Osteoblast (primary cell): ENCODE results near the gene TBC1D2B. TPM values are rescaled to one million over a fixed set of nuclear protein-coding genes. Genes with fewer than 3 reads are reported as not detected.
"Not testable (repeated sequence)": the region's sequence is repeated elsewhere in the genome, so short reads cannot be mapped to it uniquely, and the experiment has no call there.

Experiments
- DNase-seq: peaks from one replicate; pipeline ENCODE4 v3.0.0; 2011; ENCODE audit warnings: low spot score, mixed read lengths; ENCODE audit not compliant: insufficient read length; ENCODE audit errors: missing footprints
- H2AFZ ChIP-seq: 2 replicates; pipeline ENCODE4 v1.6.0; 2011; ENCODE audit warnings: mild to moderate bottlenecking, low read length
- H3K27ac ChIP-seq: 2 replicates; pipeline ENCODE4 v1.5.1; 2011; ENCODE audit warnings: mild to moderate bottlenecking, low read depth, low read length, moderate library complexity
- H3K27me3 ChIP-seq: 2 replicates; pipeline ENCODE4 v1.6.0; 2012; ENCODE audit warnings: mild to moderate bottlenecking, control low read depth, inconsistent platforms, low read length, moderate library complexity; ENCODE audit not compliant: insufficient read depth
- H3K36me3 ChIP-seq: 2 replicates; pipeline ENCODE4 v1.5.1; 2011; ENCODE audit warnings: mild to moderate bottlenecking, low read length, control low read depth, moderate library complexity; ENCODE audit not compliant: insufficient read depth
- H3K4me1 ChIP-seq: 2 replicates; pipeline ENCODE4 v1.5.1; 2011; ENCODE audit warnings: mild to moderate bottlenecking, low read length, control low read depth, moderate library complexity; ENCODE audit not compliant: insufficient read depth
- H3K4me2 ChIP-seq: 2 replicates; pipeline ENCODE4 v1.6.0; 2011; ENCODE audit warnings: mild to moderate bottlenecking, low read length; ENCODE audit not compliant: insufficient read depth
- H3K4me3 ChIP-seq: fragments of 200-600 bp; sonication (generic); 3 replicates; pipeline ENCODE4 v1.5.1; 2012; ENCODE audit warnings: mild to moderate bottlenecking, low read length, inconsistent platforms; ENCODE audit not compliant: insufficient read depth
- H3K79me2 ChIP-seq: 2 replicates; pipeline ENCODE4 v1.6.0; 2012; ENCODE audit warnings: mild to moderate bottlenecking, low read length, control low read depth, inconsistent platforms; ENCODE audit not compliant: insufficient read depth
- H3K9me3 ChIP-seq: 2 replicates; pipeline ENCODE4 v1.5.1; 2011; ENCODE audit warnings: low read depth, low read length, control low read depth
- H4K20me1 ChIP-seq: 2 replicates; pipeline ENCODE4 v1.6.0; 2012; ENCODE audit warnings: mild to moderate bottlenecking, low read length, control low read depth; ENCODE audit not compliant: insufficient read depth
- small RNA-seq: library from RNA; depleted of rRNA; stranded (forward); fragments of <200 nt; gene quantifications from one replicate; pipeline ENCODE3, GENCODE V24; 2012
- total RNA-seq: library from RNA; depleted of rRNA; stranded (reverse); fragments of >200 nt; gene quantifications from 2 replicates; pipeline ENCODE4 v1.2.3, GENCODE V29; 2012
- TF ChIP-seq, protein P1 (sequence below): IDR thresholded peaks from 2 replicates; pipeline ENCODE4 v1.5.1; 2011; ENCODE audit warnings: mild to moderate bottlenecking, low read depth, low read length, moderate library complexity; ENCODE audit errors: extremely low read depth

TBC1D2B gene
- total RNA-seq, 1 donor = 58.3 TPM

DNA sequence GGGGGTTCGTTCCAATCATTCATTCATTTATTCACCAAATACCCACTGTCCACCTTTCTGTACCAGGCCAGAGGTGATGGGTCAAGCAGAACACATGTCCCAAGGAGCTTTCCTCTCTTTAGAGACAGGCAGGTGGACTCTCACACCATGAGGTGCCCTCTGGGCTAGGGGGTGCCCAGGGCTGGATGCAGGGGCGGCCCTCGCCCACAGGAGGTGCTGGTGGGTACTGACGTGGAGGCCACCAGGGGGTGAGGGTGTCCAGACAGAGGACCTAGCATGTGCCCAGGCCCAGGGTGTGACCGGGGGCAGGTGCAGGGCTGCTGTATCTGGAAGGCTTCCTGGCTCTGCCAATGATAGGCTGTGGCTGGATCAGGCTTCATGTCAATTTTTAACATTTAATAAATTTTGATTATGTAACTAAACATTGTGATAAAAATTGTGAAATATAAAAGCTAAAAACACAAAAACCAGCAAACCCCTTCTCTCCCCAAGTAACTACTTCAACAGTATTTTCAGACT lies 124.5 kb downstream of the TBC1D2B start:
- H3K79me2 ChIP-seq, H4K20me1 ChIP-seq, H3K27ac ChIP-seq, H3K27me3 ChIP-seq, H3K4me3 ChIP-seq, H3K4me1 ChIP-seq, H3K9me3 ChIP-seq, H3K4me2 ChIP-seq, DNase-seq, H2AFZ ChIP-seq, H3K36me3 ChIP-seq: not testable (repeated sequence)

DNA sequence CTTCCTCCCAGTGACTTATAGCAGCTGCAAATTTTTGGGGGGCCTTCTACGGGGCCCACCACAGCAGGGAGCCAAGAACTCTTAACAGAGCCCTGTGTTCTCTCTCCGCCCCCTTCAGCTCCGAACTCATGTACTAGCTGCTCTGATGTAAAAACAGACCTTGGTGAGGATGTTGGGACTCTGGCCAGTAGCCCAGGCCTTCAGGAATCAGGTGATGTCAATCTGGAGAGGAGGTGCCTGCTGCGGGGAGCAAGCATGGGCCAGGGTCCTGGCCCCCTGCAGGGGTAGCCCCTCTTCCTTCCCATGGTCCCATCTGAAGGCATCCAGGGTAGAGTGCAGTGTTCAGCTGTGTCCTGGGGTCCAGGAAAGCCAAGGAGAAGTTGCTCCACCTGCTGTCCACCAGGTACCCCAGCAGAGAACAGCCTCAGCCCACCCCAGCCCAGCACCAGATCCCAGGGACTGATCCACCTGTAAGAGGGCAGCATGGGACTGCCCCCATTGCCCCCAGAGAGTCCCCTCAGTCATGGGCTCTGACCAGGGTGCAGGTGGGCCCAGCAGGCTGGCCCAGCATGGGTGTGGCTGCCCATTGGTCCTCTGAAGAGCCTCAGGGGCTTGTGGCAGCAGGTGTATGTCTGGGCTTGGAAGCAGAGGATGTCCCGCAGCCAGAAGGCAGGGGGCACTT lies 126.3 kb downstream of the TBC1D2B start:
- not testable (repeated sequence) for H2AFZ ChIP-seq, H3K9me3 ChIP-seq, H3K4me3 ChIP-seq, DNase-seq, H3K27me3 ChIP-seq, H3K27ac ChIP-seq, H4K20me1 ChIP-seq, H3K79me2 ChIP-seq, H3K36me3 ChIP-seq, H3K4me1 ChIP-seq, H3K4me2 ChIP-seq

DNA sequence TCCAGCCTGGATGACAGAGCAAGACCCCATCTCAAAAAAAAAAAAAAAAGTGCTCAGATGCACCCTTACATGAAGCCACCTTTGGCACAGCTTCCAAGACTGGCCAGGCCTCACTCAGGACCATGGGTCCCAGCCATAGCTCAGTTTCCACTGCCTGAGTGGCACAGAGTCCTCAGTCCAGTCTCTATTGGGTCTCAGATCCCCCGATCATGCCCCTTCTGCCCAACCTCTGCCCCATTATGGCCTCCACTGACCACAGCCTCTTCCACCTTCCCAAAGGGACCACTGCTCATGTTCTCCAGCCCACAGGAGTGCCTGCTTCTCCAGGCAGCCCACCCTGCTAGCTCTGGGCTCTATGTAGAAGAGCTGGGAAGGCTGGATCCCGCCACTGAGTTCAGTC lies 127.0 kb downstream of the TBC1D2B start:
- H3K79me2 ChIP-seq, H4K20me1 ChIP-seq, H3K36me3 ChIP-seq, H2AFZ ChIP-seq, H3K27ac ChIP-seq, H3K4me2 ChIP-seq, H3K9me3 ChIP-seq, H3K4me1 ChIP-seq, DNase-seq, H3K27me3 ChIP-seq, H3K4me3 ChIP-seq: not testable (repeated sequence)

DNA sequence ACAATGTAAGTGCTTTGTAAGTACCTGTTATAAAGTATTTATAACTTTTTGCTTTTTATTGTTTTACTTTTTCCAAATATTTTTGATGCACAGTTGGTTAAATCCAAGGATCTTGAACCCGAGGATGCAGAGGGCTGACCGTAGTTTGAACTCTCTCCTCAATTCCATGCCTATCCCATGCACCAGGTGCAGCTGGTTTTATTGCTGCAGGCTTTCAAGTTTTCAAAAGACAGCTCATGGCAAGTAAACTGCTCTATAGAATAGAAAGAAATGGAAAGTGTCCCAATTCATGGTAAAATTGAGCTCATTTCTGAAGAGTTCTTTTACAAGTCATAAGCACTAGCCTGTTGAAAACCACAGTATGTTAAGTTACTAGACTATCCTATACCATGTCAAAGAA lies 131.9 kb downstream of the TBC1D2B start:
- H2AFZ ChIP-seq = no peak overlapping the region

More for the DNA sequence above, 131.9 kb downstream of the TBC1D2B start:
- Histone ChIP-seq H3K4me1 (peaks cover 7% of the 10 kb centered on the region), H3K4me2 (no peak overlapping the region), H3K4me3 (no peak overlapping the region), H3K27me3 (no peaks in the 10 kb centered on the region), H3K79me2 (no peaks in the 10 kb centered on the region), H4K20me1 (no peaks in the 10 kb centered on the region), H3K36me3 (no peaks in the 10 kb centered on the region), H3K27ac (no peak overlapping the region), H3K9me3 (no peaks in the 10 kb centered on the region)
- TF ChIP-seq, protein P1, sequence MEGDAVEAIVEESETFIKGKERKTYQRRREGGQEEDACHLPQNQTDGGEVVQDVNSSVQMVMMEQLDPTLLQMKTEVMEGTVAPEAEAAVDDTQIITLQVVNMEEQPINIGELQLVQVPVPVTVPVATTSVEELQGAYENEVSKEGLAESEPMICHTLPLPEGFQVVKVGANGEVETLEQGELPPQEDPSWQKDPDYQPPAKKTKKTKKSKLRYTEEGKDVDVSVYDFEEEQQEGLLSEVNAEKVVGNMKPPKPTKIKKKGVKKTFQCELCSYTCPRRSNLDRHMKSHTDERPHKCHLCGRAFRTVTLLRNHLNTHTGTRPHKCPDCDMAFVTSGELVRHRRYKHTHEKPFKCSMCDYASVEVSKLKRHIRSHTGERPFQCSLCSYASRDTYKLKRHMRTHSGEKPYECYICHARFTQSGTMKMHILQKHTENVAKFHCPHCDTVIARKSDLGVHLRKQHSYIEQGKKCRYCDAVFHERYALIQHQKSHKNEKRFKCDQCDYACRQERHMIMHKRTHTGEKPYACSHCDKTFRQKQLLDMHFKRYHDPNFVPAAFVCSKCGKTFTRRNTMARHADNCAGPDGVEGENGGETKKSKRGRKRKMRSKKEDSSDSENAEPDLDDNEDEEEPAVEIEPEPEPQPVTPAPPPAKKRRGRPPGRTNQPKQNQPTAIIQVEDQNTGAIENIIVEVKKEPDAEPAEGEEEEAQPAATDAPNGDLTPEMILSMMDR = no peak
- DNase-seq = no peak

Small RNA genes lying within 50 kb of the gene (small RNA-seq; reads per million reads assigned to genes)
- gene RF00092 = not detected

Other genes with a start within 250 kb of the TBC1D2B start
- gene SH2D7, start 14.8 kb upstream of the TBC1D2B start, total RNA-seq = not detected in 2 replicates
- gene CIB2, start 53.7 kb upstream of the TBC1D2B start, total RNA-seq = 1.5 and 2.2 TPM in 2 replicates
- 29.5 and 30.4 TPM in 2 replicates for gene IDH3A, start 71.7 kb upstream of the TBC1D2B start, total RNA-seq
- gene ACSBG1, start 156.9 kb upstream of the TBC1D2B start, total RNA-seq = under 0.01 TPM in 2 replicates
- gene DNAJA4, start 186.9 kb upstream of the TBC1D2B start, total RNA-seq = 2.1 and 2.2 TPM in 2 replicates
- gene SKIC8, start 221.9 kb upstream of the TBC1D2B start, total RNA-seq = 62.6 and 64.8 TPM in 2 replicates